ENCODE measurements around the gene KIFC3.
"Not testable (repeated sequence)": the region's sequence is repeated elsewhere in the genome, so short reads cannot be mapped to it uniquely, and the experiment has no call there.

The KIFC3 gene

GRCh38 chr16:57823836-57824235 is 21.5 kb upstream of the KIFC3 start:
- Histone ChIP-seq H3K27me3 (ENCODE audit: control insufficient read depth, insufficient read depth, low read length) (no peaks in the 10 kb centered on the region), H3K4me1 (ENCODE audit: control insufficient read depth, insufficient read depth, low read length) (peaks cover 3% of the 10 kb centered on the region; the same call in 1 of the 2 replicates), H3K36me3 (ENCODE audit: control insufficient read depth, insufficient read depth, low read length) (no peaks in the 10 kb centered on the region)

DNA sequence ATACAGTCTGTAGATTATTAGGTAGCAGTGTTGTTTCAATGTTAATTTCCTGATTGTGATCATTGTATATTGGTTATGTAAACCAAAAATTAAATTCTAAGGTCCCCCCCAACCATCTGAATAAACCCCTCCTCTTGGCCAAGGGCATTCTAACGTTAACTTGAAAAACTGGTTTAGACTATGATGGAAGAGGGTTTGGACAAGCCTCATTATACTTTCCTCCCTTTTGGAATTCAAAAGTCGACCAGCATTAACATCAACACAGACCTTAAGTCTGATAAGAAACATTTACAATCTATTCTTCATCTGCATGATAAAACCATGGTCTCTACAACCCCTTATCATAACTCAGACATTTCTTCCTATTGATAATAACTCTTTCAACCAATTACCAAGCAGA is 20.6 kb upstream of the KIFC3 start:
- H3K27me3 ChIP-seq (ENCODE audit: control insufficient read depth, insufficient read depth, low read length), result no peaks in the 10 kb centered on the region
- no peaks in the 10 kb centered on the region for H3K9me3 ChIP-seq (ENCODE audit: control insufficient read depth, insufficient read depth, low read depth, low read length)
- no peak overlapping the region for H3K9ac ChIP-seq (ENCODE audit: low read length)
- no peaks in the 10 kb centered on the region for H3K36me3 ChIP-seq (ENCODE audit: control insufficient read depth, insufficient read depth, low read length)
- no peak overlapping the region for H3K27ac ChIP-seq (ENCODE audit: low read depth, low read length)
- H3K4me1 ChIP-seq (ENCODE audit: control insufficient read depth, insufficient read depth, low read length), result peaks cover 3% of the 10 kb centered on the region; the same call in 1 of the 2 replicates
- no peak overlapping the region for H3K4me3 ChIP-seq (ENCODE audit: low read depth, low read length)

More at GRCh38 chr16:57823836-57824235, 21.5 kb upstream of the KIFC3 start:
- Histone ChIP-seq H3K9ac (ENCODE audit: low read length) (no peak overlapping the region), H3K27ac (ENCODE audit: low read depth, low read length) (no peak overlapping the region), H3K4me3 (ENCODE audit: low read depth, low read length) (no peak overlapping the region), H3K9me3 (ENCODE audit: control insufficient read depth, insufficient read depth, low read depth, low read length) (no peaks in the 10 kb centered on the region)

DNA sequence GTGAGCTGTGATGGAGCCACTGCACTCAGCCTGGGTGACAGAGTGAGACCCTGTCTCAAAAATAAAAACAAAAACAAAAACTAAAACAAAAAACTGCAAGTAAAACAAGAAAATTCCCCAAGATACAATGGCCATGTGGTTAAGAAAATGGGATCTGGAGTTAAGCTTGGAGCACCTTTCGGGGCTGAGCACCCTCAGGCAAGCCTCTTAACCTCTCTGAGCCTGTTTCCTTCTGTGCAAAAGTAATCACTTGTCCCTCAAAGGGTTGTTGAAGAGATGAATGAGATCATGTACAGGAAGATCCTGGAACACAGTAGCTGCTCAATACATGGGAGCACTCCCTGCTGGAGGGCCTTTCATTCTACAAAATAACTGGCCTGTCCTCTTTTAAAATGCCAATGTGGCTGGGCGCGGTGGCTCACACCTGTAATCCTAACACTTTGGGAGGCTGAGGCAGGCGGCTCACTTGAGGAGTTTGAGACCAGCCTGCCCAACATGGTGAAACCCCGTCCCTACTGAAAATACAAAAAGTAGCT is 19.8 kb upstream of the KIFC3 start:
- Histone ChIP-seq H3K4me3 (ENCODE audit: low read depth, low read length) (no peak overlapping the region), H3K27ac (ENCODE audit: low read depth, low read length) (no peak overlapping the region), H3K36me3 (ENCODE audit: control insufficient read depth, insufficient read depth, low read length) (no peaks in the 10 kb centered on the region), H3K9me3 (ENCODE audit: control insufficient read depth, insufficient read depth, low read depth, low read length) (no peaks in the 10 kb centered on the region), H3K27me3 (ENCODE audit: control insufficient read depth, insufficient read depth, low read length) (no peaks in the 10 kb centered on the region), H3K4me1 (ENCODE audit: control insufficient read depth, insufficient read depth, low read length) (peaks cover 3% of the 10 kb centered on the region; the same call in 1 of the 2 replicates), H3K9ac (ENCODE audit: low read length) (no peak overlapping the region)

DNA sequence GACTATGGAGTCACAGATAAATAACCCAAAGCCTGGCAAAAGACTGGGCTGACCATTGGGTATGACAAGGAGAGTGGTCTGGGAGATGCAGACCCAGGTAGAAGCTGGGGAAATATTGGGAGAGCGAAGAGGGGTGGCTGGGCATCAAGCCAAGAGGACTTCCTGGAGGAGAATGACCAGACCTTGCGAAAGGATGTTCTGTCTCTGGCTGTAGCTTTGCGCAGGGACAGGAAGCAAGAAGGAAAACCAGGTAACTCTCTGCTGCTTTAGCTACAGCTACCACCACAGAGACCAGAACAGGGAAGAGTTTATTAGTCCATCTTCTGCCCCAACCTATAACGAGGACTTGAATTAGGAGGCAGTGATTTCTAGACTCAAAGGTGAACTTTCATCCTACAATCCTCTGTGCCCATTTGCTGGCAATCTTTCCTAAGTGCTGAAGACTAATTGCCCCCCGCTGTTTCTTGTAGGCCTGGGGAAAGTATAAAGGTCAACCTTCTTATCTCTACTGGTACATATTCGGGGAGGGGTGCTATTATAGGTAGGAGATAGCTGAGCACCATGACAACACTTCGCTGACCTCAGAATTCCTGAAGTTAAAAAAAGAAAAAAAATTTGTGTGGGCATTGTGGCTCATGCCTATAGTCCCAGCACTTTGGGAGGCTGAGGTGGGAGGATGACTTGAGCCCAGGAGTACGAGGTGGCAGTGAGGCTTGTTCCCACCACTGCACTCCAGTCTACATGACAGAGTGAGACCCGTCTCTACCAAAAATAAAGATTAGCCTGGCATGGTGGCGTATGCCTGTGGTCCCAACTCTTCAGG is 19.1 kb upstream of the KIFC3 start:
- Histone ChIP-seq H3K4me1 (ENCODE audit: control insufficient read depth, insufficient read depth, low read length) (peaks cover 8% of the 10 kb centered on the region; the same call in 1 of the 2 replicates), H3K4me3 (ENCODE audit: low read depth, low read length) (no peak overlapping the region), H3K36me3 (ENCODE audit: control insufficient read depth, insufficient read depth, low read length) (no peaks in the 10 kb centered on the region), H3K9me3 (ENCODE audit: control insufficient read depth, insufficient read depth, low read depth, low read length) (no peaks in the 10 kb centered on the region), H3K27me3 (ENCODE audit: control insufficient read depth, insufficient read depth, low read length) (no peaks in the 10 kb centered on the region), H3K27ac (ENCODE audit: low read depth, low read length) (no peak overlapping the region), H3K9ac (ENCODE audit: low read length) (no peak overlapping the region)

- H3K4me3 ChIP-seq (ENCODE audit: low read depth, low read length), result no peak overlapping the region
Measured at GRCh38 chr16:57818377-57819064, 16.2 kb upstream of the KIFC3 start.

DNA sequence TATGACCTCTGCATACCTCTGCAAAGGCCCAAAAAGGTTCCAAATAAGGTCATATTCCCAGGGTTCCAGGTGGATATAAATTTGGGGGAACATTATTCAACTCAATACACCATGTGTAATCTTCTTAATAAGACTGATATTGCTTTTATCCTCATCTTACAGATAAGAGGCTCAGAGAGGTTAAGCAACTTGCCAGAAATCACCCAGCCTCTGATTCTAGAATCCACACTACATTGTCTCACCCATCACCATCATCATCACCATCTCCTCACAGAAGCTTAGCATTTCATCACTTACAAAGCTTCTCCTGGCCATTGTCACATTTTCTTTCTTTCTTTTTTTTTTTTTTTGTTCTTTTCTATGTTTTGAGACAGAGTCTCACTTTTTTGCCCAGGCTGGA is 15.4 kb upstream of the KIFC3 start:
- Histone ChIP-seq H3K4me3 (ENCODE audit: low read depth, low read length) (no peak overlapping the region), H3K36me3 (ENCODE audit: control insufficient read depth, insufficient read depth, low read length) (no peaks in the 10 kb centered on the region), H3K27me3 (ENCODE audit: control insufficient read depth, insufficient read depth, low read length) (no peaks in the 10 kb centered on the region), H3K4me1 (ENCODE audit: control insufficient read depth, insufficient read depth, low read length) (peaks cover 24% of the 10 kb centered on the region), H3K9ac (ENCODE audit: low read length) (no peak overlapping the region), H3K9me3 (ENCODE audit: control insufficient read depth, insufficient read depth, low read depth, low read length) (no peaks in the 10 kb centered on the region), H3K27ac (ENCODE audit: low read depth, low read length) (no peak overlapping the region)

More at GRCh38 chr16:57818377-57819064, 16.2 kb upstream of the KIFC3 start:
- peaks cover 20% of the 10 kb centered on the region for H3K4me1 ChIP-seq (ENCODE audit: control insufficient read depth, insufficient read depth, low read length)
- H3K9ac ChIP-seq (ENCODE audit: low read length), result no peak overlapping the region
- no peak overlapping the region for H3K27ac ChIP-seq (ENCODE audit: low read depth, low read length)
- no peaks in the 10 kb centered on the region for H3K36me3 ChIP-seq (ENCODE audit: control insufficient read depth, insufficient read depth, low read length)
- no peaks in the 10 kb centered on the region for H3K9me3 ChIP-seq (ENCODE audit: control insufficient read depth, insufficient read depth, low read depth, low read length)
- no peaks in the 10 kb centered on the region for H3K27me3 ChIP-seq (ENCODE audit: control insufficient read depth, insufficient read depth, low read length)

DNA sequence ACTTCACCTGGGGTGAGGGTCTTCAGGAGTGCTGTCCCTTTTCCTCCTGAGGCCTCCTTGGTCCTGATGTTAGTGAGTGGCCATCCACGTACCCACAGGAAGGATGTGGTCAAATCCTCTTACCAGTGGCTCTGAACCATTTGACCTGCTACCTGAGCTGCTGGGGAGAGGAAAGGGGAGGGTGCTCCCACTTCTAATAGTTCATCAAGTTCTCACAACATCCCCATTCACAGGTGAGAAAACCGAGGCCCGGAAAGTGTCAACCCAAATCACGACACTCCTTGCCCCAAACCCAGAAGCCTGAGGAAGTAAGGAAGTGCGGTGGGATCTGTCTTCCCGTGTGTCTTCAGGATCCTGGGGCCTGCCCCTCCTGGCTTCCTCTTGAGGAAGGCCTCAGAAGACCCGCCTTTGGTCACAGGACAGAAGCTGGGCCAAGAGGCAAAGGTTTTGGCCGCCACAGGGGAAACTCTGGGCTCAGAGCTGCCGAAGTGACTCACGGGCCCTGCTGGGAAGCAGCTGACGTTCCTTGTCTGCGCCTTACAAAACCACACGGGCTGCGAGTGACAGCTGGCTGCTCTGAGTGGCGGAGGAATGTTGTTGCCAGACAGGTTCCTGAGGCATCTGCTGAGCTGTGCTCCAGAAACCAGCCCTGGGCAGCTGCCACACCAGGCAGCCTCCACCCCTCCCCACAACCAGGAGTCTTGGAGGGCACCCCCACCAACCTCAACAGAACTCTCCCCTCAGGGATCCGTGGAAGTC is 13.9 kb upstream of the KIFC3 start:
- Histone ChIP-seq H3K9ac (ENCODE audit: low read length) (no peak overlapping the region), H3K36me3 (ENCODE audit: control insufficient read depth, insufficient read depth, low read length) (no peaks in the 10 kb centered on the region), H3K4me1 (ENCODE audit: control insufficient read depth, insufficient read depth, low read length) (peaks cover 27% of the 10 kb centered on the region), H3K27me3 (ENCODE audit: control insufficient read depth, insufficient read depth, low read length) (no peaks in the 10 kb centered on the region), H3K4me3 (ENCODE audit: low read depth, low read length) (no peak overlapping the region), H3K9me3 (ENCODE audit: control insufficient read depth, insufficient read depth, low read depth, low read length) (no peaks in the 10 kb centered on the region), H3K27ac (ENCODE audit: low read depth, low read length) (no peak overlapping the region)

- Histone ChIP-seq H3K36me3 (ENCODE audit: control insufficient read depth, insufficient read depth, low read length) (no peaks in the 10 kb centered on the region), H3K4me1 (ENCODE audit: control insufficient read depth, insufficient read depth, low read length) (peaks cover 36% of the 10 kb centered on the region), H3K9ac (ENCODE audit: low read length) (no peak overlapping the region), H3K9me3 (ENCODE audit: control insufficient read depth, insufficient read depth, low read depth, low read length) (no peaks in the 10 kb centered on the region), H3K4me3 (ENCODE audit: low read depth, low read length) (no peak overlapping the region), H3K27ac (ENCODE audit: low read depth, low read length) (no peak overlapping the region), H3K27me3 (ENCODE audit: control insufficient read depth, insufficient read depth, low read length) (no peaks in the 10 kb centered on the region)
Measured at GRCh38 chr16:57814896-57815295, 12.6 kb upstream of the KIFC3 start.

DNA sequence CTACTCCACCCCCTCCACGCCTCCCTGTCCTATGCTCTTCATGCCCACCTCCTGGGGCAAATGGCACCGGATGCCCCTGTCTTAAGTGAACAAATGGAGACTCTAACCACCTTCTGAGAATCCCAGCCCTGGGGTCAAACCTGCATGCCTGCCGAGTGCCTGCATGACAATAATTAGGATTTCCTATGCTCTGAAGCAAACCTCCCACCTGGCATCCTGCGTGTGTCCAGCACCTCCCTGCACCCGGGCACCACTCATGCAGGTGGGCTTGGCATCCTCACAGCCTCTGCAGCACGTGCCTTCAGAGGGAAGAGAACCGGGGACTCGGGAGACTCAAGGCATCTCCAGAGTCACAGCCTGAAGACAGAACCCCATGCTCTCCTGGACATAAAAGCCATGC is 11.2 kb upstream of the KIFC3 start:
- no peak overlapping the region for H3K27ac ChIP-seq (ENCODE audit: low read depth, low read length)
- no peaks in the 10 kb centered on the region for H3K9me3 ChIP-seq (ENCODE audit: control insufficient read depth, insufficient read depth, low read depth, low read length)
- no peak overlapping the region for H3K4me3 ChIP-seq (ENCODE audit: low read depth, low read length)
- H3K27me3 ChIP-seq (ENCODE audit: control insufficient read depth, insufficient read depth, low read length), result no peaks in the 10 kb centered on the region
- H3K9ac ChIP-seq (ENCODE audit: low read length), result no peak overlapping the region
- H3K4me1 ChIP-seq (ENCODE audit: control insufficient read depth, insufficient read depth, low read length), result peaks cover 45% of the 10 kb centered on the region
- H3K36me3 ChIP-seq (ENCODE audit: control insufficient read depth, insufficient read depth, low read length), result no peaks in the 10 kb centered on the region

GRCh38 chr16:57811340-57811739 is 9.0 kb upstream of the KIFC3 start:
- H3K27me3 ChIP-seq (ENCODE audit: control insufficient read depth, insufficient read depth, low read length); H3K9ac ChIP-seq (ENCODE audit: low read length); H3K4me3 ChIP-seq (ENCODE audit: low read depth, low read length); H3K27ac ChIP-seq (ENCODE audit: low read depth, low read length); H3K36me3 ChIP-seq (ENCODE audit: control insufficient read depth, insufficient read depth, low read length); H3K9me3 ChIP-seq (ENCODE audit: control insufficient read depth, insufficient read depth, low read depth, low read length): not testable (repeated sequence)
- peaks cover 49% of the 10 kb centered on the region for H3K4me1 ChIP-seq (ENCODE audit: control insufficient read depth, insufficient read depth, low read length)
